Measurements from ENCODE around the gene ENO4. TPM values are rescaled to one million over a fixed set of nuclear protein-coding genes. Genes with fewer than 3 reads are reported as not detected.

ENO4 gene
- total and polyA plus RNA-seq, 2 donors from 2014 or later = 0.52 to 1.2 TPM

DNA sequence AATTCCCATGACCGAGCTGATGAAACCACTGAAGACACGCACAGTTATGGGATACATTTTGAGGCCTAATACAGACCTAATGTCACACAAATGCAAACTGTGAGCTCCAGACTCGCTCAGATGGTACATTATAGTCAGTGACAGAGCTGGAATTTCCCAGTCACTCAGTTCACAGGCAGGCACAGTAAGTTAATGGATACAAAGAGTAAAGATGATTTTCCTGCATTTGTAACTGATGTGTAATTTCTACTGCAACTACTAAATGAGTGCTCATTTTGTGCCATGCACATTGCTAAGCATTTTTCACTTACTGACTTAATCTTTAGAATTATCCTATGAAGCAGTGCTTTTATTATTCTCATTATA is 56.5 kb downstream of the ENO4 start:
- FAIRE-seq = no peak

DNA sequence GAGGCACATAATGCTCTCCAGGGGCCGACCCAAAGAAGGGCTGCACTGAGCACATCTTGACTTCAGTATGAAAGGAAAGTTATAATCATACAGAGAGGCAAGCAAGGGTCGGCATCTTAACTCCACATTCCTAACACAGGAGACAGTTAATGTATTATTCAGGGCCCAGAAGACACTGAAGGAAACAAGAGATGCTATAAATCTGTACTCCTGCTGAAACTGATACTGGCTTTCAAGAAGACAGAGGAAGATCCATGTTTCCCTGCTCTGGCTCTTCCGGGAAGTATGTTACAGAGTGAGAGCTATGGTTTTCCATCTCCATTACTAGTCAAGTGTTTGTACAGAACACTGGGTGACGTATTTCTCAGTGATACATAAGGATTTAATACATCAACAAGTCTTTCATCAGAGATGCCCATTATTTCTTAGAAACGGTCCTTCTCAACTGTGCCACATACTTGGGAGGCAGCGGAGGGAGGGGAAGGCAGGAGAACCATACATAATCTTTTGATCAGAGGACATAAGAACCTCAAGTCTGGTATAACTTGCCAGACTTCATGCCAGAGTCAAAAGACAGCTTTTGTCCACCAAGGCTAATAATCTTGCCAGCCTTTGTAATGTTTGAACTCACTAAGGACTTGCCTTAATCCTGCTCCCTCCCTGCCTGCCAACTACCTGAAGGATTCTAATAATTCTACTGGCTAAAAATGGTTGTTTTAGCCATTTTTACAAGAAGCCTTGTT is 58.1 kb downstream of the ENO4 start:
- no peak overlapping the region for H3K4me3 ChIP-seq (ENCODE audit: low read length in 3 of 3)
- no peaks in the 10 kb centered on the region for H3K36me3 ChIP-seq (ENCODE audit: control insufficient read depth in 2 of 3, insufficient read depth in 3 of 3, low read length in 3 of 3)
- TF ChIP-seq, protein P1, sequence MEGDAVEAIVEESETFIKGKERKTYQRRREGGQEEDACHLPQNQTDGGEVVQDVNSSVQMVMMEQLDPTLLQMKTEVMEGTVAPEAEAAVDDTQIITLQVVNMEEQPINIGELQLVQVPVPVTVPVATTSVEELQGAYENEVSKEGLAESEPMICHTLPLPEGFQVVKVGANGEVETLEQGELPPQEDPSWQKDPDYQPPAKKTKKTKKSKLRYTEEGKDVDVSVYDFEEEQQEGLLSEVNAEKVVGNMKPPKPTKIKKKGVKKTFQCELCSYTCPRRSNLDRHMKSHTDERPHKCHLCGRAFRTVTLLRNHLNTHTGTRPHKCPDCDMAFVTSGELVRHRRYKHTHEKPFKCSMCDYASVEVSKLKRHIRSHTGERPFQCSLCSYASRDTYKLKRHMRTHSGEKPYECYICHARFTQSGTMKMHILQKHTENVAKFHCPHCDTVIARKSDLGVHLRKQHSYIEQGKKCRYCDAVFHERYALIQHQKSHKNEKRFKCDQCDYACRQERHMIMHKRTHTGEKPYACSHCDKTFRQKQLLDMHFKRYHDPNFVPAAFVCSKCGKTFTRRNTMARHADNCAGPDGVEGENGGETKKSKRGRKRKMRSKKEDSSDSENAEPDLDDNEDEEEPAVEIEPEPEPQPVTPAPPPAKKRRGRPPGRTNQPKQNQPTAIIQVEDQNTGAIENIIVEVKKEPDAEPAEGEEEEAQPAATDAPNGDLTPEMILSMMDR (IDR thresholded peaks at IDR 0.05; ENCODE audit: borderline replicate concordance, extremely low read depth, insufficient read depth) = no peak
- no peaks in the 10 kb centered on the region for H3K9me3 ChIP-seq (ENCODE audit: control insufficient read depth in 2 of 3, insufficient read depth in 1 of 3, low read length in 3 of 3)
- FAIRE-seq (no peak), DNase-seq (peak in 4 of 5 donors; percentile 17 to 82 (median 49))
- H3K9ac ChIP-seq (ENCODE audit: low read length in 3 of 3) = no peak overlapping the region
- H3K27me3 ChIP-seq (ENCODE audit: control insufficient read depth, insufficient read depth, low read length) = no peaks in the 10 kb centered on the region
- no peak overlapping the region for H3K27ac ChIP-seq (ENCODE audit: low read depth in 2 of 2, low read length in 2 of 2)
- no peaks in the 10 kb centered on the region for H3K4me1 ChIP-seq (ENCODE audit: control insufficient read depth in 2 of 3, insufficient read depth in 2 of 3, low read depth in 1 of 3, low read length in 3 of 3)
- intact Hi-C loops (cut with DNase I) = no loop called here

More for the DNA sequence above, 56.5 kb downstream of the ENO4 start:
- intact Hi-C loops (cut with DNase I) = no loop called here
- H3K9ac ChIP-seq (ENCODE audit: low read length in 3 of 3) = no peak overlapping the region
- TF ChIP-seq, protein P1 (IDR thresholded peaks at IDR 0.05; ENCODE audit: borderline replicate concordance, extremely low read depth, insufficient read depth) = no peak
- H3K27ac ChIP-seq (ENCODE audit: low read depth in 2 of 2, low read length in 2 of 2) = no peak overlapping the region
- H3K27me3 ChIP-seq (ENCODE audit: control insufficient read depth, insufficient read depth, low read length) = no peaks in the 10 kb centered on the region
- no peaks in the 10 kb centered on the region for H3K36me3 ChIP-seq (ENCODE audit: control insufficient read depth in 2 of 3, insufficient read depth in 3 of 3, low read length in 3 of 3)
- no peak overlapping the region for H3K4me3 ChIP-seq (ENCODE audit: low read length in 3 of 3)
- H3K4me1 ChIP-seq (ENCODE audit: control insufficient read depth in 2 of 3, insufficient read depth in 2 of 3, low read depth in 1 of 3, low read length in 3 of 3) = no peaks in the 10 kb centered on the region
- no peak for DNase-seq
- no peaks in the 10 kb centered on the region for H3K9me3 ChIP-seq (ENCODE audit: control insufficient read depth in 2 of 3, insufficient read depth in 1 of 3, low read length in 3 of 3)

DNA sequence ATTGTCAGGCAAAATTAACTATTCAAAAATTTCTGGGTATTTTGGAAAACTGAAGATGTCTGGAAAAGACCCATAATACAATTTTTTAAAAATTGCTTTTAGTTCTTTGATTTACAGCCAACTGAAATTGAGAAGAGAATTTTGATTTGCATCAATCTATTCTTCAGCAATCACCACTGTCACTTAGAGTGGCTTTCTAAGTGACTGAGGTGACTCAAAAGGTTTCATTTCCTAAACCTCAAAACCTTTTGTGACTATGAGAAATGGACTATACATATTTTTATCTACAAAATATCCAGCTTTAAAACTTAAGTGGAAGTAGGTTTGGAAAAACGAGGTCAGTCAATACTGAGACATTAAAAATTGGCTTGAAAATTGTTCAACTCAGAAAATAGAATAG is 60.0 kb downstream of the ENO4 start:
- H3K4me1 ChIP-seq (ENCODE audit: control insufficient read depth in 2 of 3, insufficient read depth in 2 of 3, low read depth in 1 of 3, low read length in 3 of 3) = no peaks in the 10 kb centered on the region

More for the DNA sequence above, 60.0 kb downstream of the ENO4 start:
- H3K27ac ChIP-seq (ENCODE audit: low read depth in 2 of 2, low read length in 2 of 2) = no peak overlapping the region
- TF ChIP-seq, protein P1 (IDR thresholded peaks at IDR 0.05; ENCODE audit: borderline replicate concordance, extremely low read depth, insufficient read depth) = no peak
- H3K9ac ChIP-seq (ENCODE audit: low read length in 3 of 3) = no peak overlapping the region
- no peak overlapping the region for H3K4me3 ChIP-seq (ENCODE audit: low read length in 3 of 3)
- H3K9me3 ChIP-seq (ENCODE audit: control insufficient read depth in 2 of 3, insufficient read depth in 1 of 3, low read length in 3 of 3) = no peaks in the 10 kb centered on the region
- H3K27me3 ChIP-seq (ENCODE audit: control insufficient read depth, insufficient read depth, low read length) = no peaks in the 10 kb centered on the region
- intact Hi-C loops (cut with DNase I) = no loop called here
- FAIRE-seq (no peak), DNase-seq (no peak)
- no peaks in the 10 kb centered on the region for H3K36me3 ChIP-seq (ENCODE audit: control insufficient read depth in 2 of 3, insufficient read depth in 3 of 3, low read length in 3 of 3)

All from kidney (tissue), 14 donors.